ENCODE results near the gene PSMB8.
"Not testable (repeated sequence)": the region's sequence is repeated elsewhere in the genome, so short reads cannot be mapped to it uniquely, and the experiment has no call there.

PSMB8 gene

GRCh38 chr6:32815115-32815514 lies 28.7 kb downstream of the PSMB8 start:
- Histone ChIP-seq H3K36me3 (ENCODE audit: insufficient read depth) (no peaks in the 10 kb centered on the region), H2AFZ (ENCODE audit: low read depth) (no peak overlapping the region), H3K4me2 (no peak overlapping the region), H3K27ac (no peak overlapping the region), H3K79me2 (ENCODE audit: insufficient read depth, low read depth) (no peaks in the 10 kb centered on the region), H3K27me3 (ENCODE audit: insufficient read depth, low read depth) (no peaks in the 10 kb centered on the region), H3K9ac (no peak overlapping the region), H4K20me1 (ENCODE audit: insufficient read depth) (no peaks in the 10 kb centered on the region), H3K4me1 (ENCODE audit: low read depth, poor library complexity, severe bottlenecking) (no peaks in the 10 kb centered on the region), H3K4me3 (IDR thresholded peaks at IDR 0.05; ENCODE audit: insufficient read depth, low read depth, low read length) (no peak overlapping the region)
- TF ChIP-seq CTCF (conservative IDR thresholded peaks at IDR 0.05; ENCODE audit: low read depth, low read length) = no peak

- TF ChIP-seq CTCF (conservative IDR thresholded peaks at IDR 0.05; ENCODE audit: low read depth, low read length) = no peak
- no peaks in the 10 kb centered on the region for H3K27me3 ChIP-seq (ENCODE audit: insufficient read depth, low read depth)
- H4K20me1 ChIP-seq (ENCODE audit: insufficient read depth) = no peaks in the 10 kb centered on the region
- no peak overlapping the region for H3K27ac ChIP-seq
- H3K4me2 ChIP-seq = no peak overlapping the region
- no peak overlapping the region for H2AFZ ChIP-seq (ENCODE audit: low read depth)
- H3K9ac ChIP-seq = no peak overlapping the region
- H3K4me3 ChIP-seq (IDR thresholded peaks at IDR 0.05; ENCODE audit: insufficient read depth, low read depth, low read length) = no peak overlapping the region
- H3K79me2 ChIP-seq (ENCODE audit: insufficient read depth, low read depth) = no peaks in the 10 kb centered on the region
- no peaks in the 10 kb centered on the region for H3K4me1 ChIP-seq (ENCODE audit: low read depth, poor library complexity, severe bottlenecking)
- no peaks in the 10 kb centered on the region for H3K36me3 ChIP-seq (ENCODE audit: insufficient read depth)
These were observed 29.7 kb downstream of the PSMB8 start for GRCh38 chr6:32814145-32814544.

GRCh38 chr6:32809171-32809570 lies 34.7 kb downstream of the PSMB8 start:
- Histone ChIP-seq H3K27me3 (ENCODE audit: insufficient read depth, low read depth) (no peaks in the 10 kb centered on the region), H3K4me1 (ENCODE audit: low read depth, poor library complexity, severe bottlenecking) (no peaks in the 10 kb centered on the region), H3K79me2 (ENCODE audit: insufficient read depth, low read depth) (no peaks in the 10 kb centered on the region), H2AFZ (ENCODE audit: low read depth) (no peak overlapping the region), H3K4me2 (no peak overlapping the region), H3K9ac (no peak overlapping the region), H4K20me1 (ENCODE audit: insufficient read depth) (no peaks in the 10 kb centered on the region), H3K36me3 (ENCODE audit: insufficient read depth) (no peaks in the 10 kb centered on the region), H3K27ac (no peak overlapping the region), H3K4me3 (IDR thresholded peaks at IDR 0.05; ENCODE audit: insufficient read depth, low read depth, low read length) (no peak overlapping the region)
- TF ChIP-seq CTCF (conservative IDR thresholded peaks at IDR 0.05; ENCODE audit: low read depth, low read length) = no peak

GRCh38 chr6:32807020-32807580 lies 36.7 kb downstream of the PSMB8 start:
- H3K4me2 ChIP-seq = no peak overlapping the region
- H3K79me2 ChIP-seq (ENCODE audit: insufficient read depth, low read depth) = no peaks in the 10 kb centered on the region
- H3K36me3 ChIP-seq (ENCODE audit: insufficient read depth) = no peaks in the 10 kb centered on the region
- H2AFZ ChIP-seq (ENCODE audit: low read depth) = no peak overlapping the region
- H3K9ac ChIP-seq = no peak overlapping the region
- H3K27me3 ChIP-seq (ENCODE audit: insufficient read depth, low read depth) = no peaks in the 10 kb centered on the region
- no peak overlapping the region for H3K27ac ChIP-seq
- TF ChIP-seq CTCF (conservative IDR thresholded peaks at IDR 0.05; ENCODE audit: low read depth, low read length) = no peak
- no peaks in the 10 kb centered on the region for H3K4me1 ChIP-seq (ENCODE audit: low read depth, poor library complexity, severe bottlenecking)
- H3K4me3 ChIP-seq (IDR thresholded peaks at IDR 0.05; ENCODE audit: insufficient read depth, low read depth, low read length) = no peak overlapping the region
- H4K20me1 ChIP-seq (ENCODE audit: insufficient read depth) = no peaks in the 10 kb centered on the region

GRCh38 chr6:32805404-32805803 lies 38.4 kb downstream of the PSMB8 start:
- not testable (repeated sequence) for H2AFZ ChIP-seq (ENCODE audit: low read depth); H3K9ac ChIP-seq; H3K27me3 ChIP-seq (ENCODE audit: insufficient read depth, low read depth); H4K20me1 ChIP-seq (ENCODE audit: insufficient read depth); H3K4me1 ChIP-seq (ENCODE audit: low read depth, poor library complexity, severe bottlenecking); H3K4me2 ChIP-seq; H3K36me3 ChIP-seq (ENCODE audit: insufficient read depth); H3K79me2 ChIP-seq (ENCODE audit: insufficient read depth, low read depth); H3K4me3 ChIP-seq (IDR thresholded peaks at IDR 0.05; ENCODE audit: insufficient read depth, low read depth, low read length); H3K27ac ChIP-seq

Data from KMS-11 (cell line).